B cell (primary cell): ENCODE results near the gene CDC42BPA. TPM values are rescaled to one million over a fixed set of nuclear protein-coding genes. Genes with fewer than 3 reads are reported as not detected.

Experiments
- ATAC-seq: fragments of 200-7000 bp; cut with Tn5 transposase; one replicate; pipeline ENCODE4 v1.10.0; 2021; ENCODE audit warnings: low read depth, mild to moderate bottlenecking, moderate number of reproducible peaks, moderate library complexity
- CTCF ChIA-PET: fragments of 350-600 bp; sonication (Branson Sonifier 250); formaldehyde crosslinking; loops from one replicate; lab custom pipeline; 2021; ENCODE audit warnings: antibody characterized with exemption, inconsistent platforms; lab: Charles Lee
- POLR2A ChIA-PET: fragments of 350-600 bp; sonication (Branson Sonifier 250); formaldehyde crosslinking; loops from one replicate; lab custom pipeline; 2021; ENCODE audit warnings: antibody characterized with exemption; lab: Charles Lee
- DNase-seq: peaks from one replicate; pipeline ENCODE4 v3.0.0; 2013
- H2AFZ ChIP-seq: 2 replicates; pipeline ENCODE4 v1.6.1; 2012; ENCODE audit warnings: mild to moderate bottlenecking, low read depth, low read length; ENCODE audit not compliant: insufficient read depth, poor library complexity, severe bottlenecking
- H3K27ac ChIP-seq, 2 donors: 1 replicate in 1 of 2; 2 replicates in 1 of 2; pipeline ENCODE4 v1.5.1; 2012 to 2013; ENCODE audit warnings: low read length in 2 of 2, mild to moderate bottlenecking in 2 of 2, moderate library complexity in 1 of 2
- H3K27me3 ChIP-seq, 4 experiments: fragments of 200-600 bp in 1 of 4; sonication (generic) in 1 of 4; replicated peaks in 1 of 4; 1 replicate in 2 of 4; 2 replicates in 2 of 4; pipeline versions ENCODE4 v1.6.1 to v1.7.0; 2013 to 2016; ENCODE audit warnings: low read length in 3 of 4, mild to moderate bottlenecking in 2 of 4, mixed read lengths in 1 of 4, moderate library complexity in 1 of 4; ENCODE audit not compliant: insufficient read depth in 4 of 4, control insufficient read depth in 3 of 4; ENCODE audit errors: control extremely low read depth in 1 of 4
- H3K36me3 ChIP-seq, 2 experiments: replicated peaks in 1 of 2; 1 replicate in 1 of 2; 2 replicates in 1 of 2; pipeline versions ENCODE4 v1.6.1 to v1.7.1; 2013; ENCODE audit warnings: low read length in 1 of 2; ENCODE audit not compliant: insufficient read depth in 2 of 2, control insufficient read depth in 1 of 2; ENCODE audit errors: control extremely low read depth in 1 of 2, extremely low read depth in 1 of 2
- H3K4me1 ChIP-seq, 2 donors: fragments of 200-600 bp in 1 of 2; sonication (generic) in 1 of 2; 1 replicate in 1 of 2; 2 replicates in 1 of 2; pipeline versions ENCODE4 v1.5.1 to v1.6.1; 2013 to 2017; ENCODE audit warnings: low read length in 2 of 2; ENCODE audit not compliant: control insufficient read depth in 2 of 2, insufficient read depth in 2 of 2
- H3K4me2 ChIP-seq: replicated peaks from 2 replicates; pipeline ENCODE3; 2012; ENCODE audit warnings: mild to moderate bottlenecking, low read depth, low read length; ENCODE audit not compliant: poor library complexity, severe bottlenecking
- H3K4me3 ChIP-seq, 5 experiments: fragments of 200-600 bp in 1 of 5; sonication (generic) in 1 of 5; 1 replicate in 3 of 5; 2 replicates in 2 of 5; pipeline versions ENCODE4 v1.5.1 to v1.7.0; 2011 to 2016; ENCODE audit warnings: low read length in 4 of 5, mild to moderate bottlenecking in 4 of 5, low read depth in 2 of 5, control low read depth in 1 of 5, moderate library complexity in 1 of 5; ENCODE audit not compliant: insufficient read depth in 1 of 5; ENCODE audit errors: control extremely low read depth in 1 of 5, extremely low read depth in 1 of 5
- H3K79me2 ChIP-seq: fragments of 200-600 bp; sonication (generic); one replicate; pipeline ENCODE4 v1.6.0; 2016; ENCODE audit warnings: low read length; ENCODE audit not compliant: control insufficient read depth, insufficient read depth
- H3K9ac ChIP-seq: fragments of 200-600 bp; sonication (generic); 2 replicates; pipeline ENCODE4 v1.6.1; 2017; ENCODE audit warnings: mild to moderate bottlenecking, low read length, moderate library complexity
- H3K9me3 ChIP-seq, 3 donors: one replicate each; pipeline versions ENCODE4 v1.6.1 to v1.7.1; 2013; ENCODE audit warnings: low read length in 2 of 3; ENCODE audit not compliant: control insufficient read depth in 2 of 3, insufficient read depth in 1 of 3; ENCODE audit errors: control extremely low read depth in 1 of 3
- H4K20me1 ChIP-seq: 2 replicates; pipeline ENCODE4 v1.6.0; 2012; ENCODE audit warnings: mild to moderate bottlenecking, low read length; ENCODE audit not compliant: insufficient read depth, control insufficient read depth, poor library complexity, severe bottlenecking
- H3K27ac Mint-ChIP-seq: one replicate; pipeline ENCODE4 v1.8.0; 2021; ENCODE audit warnings: mixed read lengths
- H3K27me3 Mint-ChIP-seq: one replicate; pipeline ENCODE4 v1.8.0; 2021; ENCODE audit warnings: mixed read lengths
- H3K4me1 Mint-ChIP-seq: one replicate; pipeline ENCODE4 v1.8.0; 2021; ENCODE audit warnings: mixed read lengths
- H3K4me3 Mint-ChIP-seq: one replicate; pipeline ENCODE4 v1.8.0; 2021; ENCODE audit warnings: mixed read lengths
- H3K9me3 Mint-ChIP-seq: one replicate; pipeline ENCODE4 v1.8.0; 2022; ENCODE audit warnings: mixed read lengths; ENCODE audit not compliant: insufficient read depth
- CTCF ChIP-seq: fragments of 200-600 bp; IDR thresholded peaks from one replicate; pipeline ENCODE4 v1.8.0; 2022; ENCODE audit warnings: antibody characterized with exemption, mild to moderate bottlenecking
- EZH2 ChIP-seq: IDR thresholded peaks from 2 replicates; pipeline ENCODE4 v1.6.1; 2012; ENCODE audit warnings: borderline replicate concordance, low read depth, mild to moderate bottlenecking, moderate library complexity, low read length; ENCODE audit not compliant: insufficient read depth, poor library complexity, severe bottlenecking
- WGBS: methylation state at CpG from one replicate; pipeline ENCODE4 v1.1.5; 2013; ENCODE audit warnings: missing lambda C conversion rate; ENCODE audit not compliant: insufficient coverage; 5-methylcytosine and 5-hydroxymethylcytosine counted together
- intact Hi-C: fragments of 100-400 bp; cut with micrococcal nuclease; formaldehyde crosslinking; loops from one replicate; pipeline ENCODE4 v1.10.0; 2022
- polyA plus RNA-seq: library from polyadenylated mRNA; depleted of rRNA; stranded (reverse); fragments of >200 nt; gene quantifications from 2 replicates; pipeline ENCODE4 v1.2.3, GENCODE V29; 2012
- total RNA-seq, 2 donors: library from RNA; stranded (reverse); fragments of 120-200 nt in 1 of 2; gene quantifications; 1 replicate in 1 of 2; 2 replicates in 1 of 2; pipeline versions ENCODE4 v1.2.3 to v1.2.4, GENCODE V29; 2013 to 2022

CDC42BPA gene
- total and polyA plus RNA-seq, 2 donors (not counting 1 experiment from before 2014, with no cell fraction given) = 0.04 to 0.69 TPM

- no peaks in the 10 kb centered on the region for H3K79me2 ChIP-seq
Observed at GRCh38 chr1:227219715-227220292, 98.5 kb downstream of the CDC42BPA start.

More at GRCh38 chr1:227219715-227220292, 98.5 kb downstream of the CDC42BPA start:
- Histone ChIP-seq H2AFZ (no peak overlapping the region), H3K4me1 (no peaks in the 10 kb centered on the region), H3K27ac (no peak overlapping the region), H3K4me2 (no peak overlapping the region), H4K20me1 (no peaks in the 10 kb centered on the region), H3K4me3 (no peak overlapping the region), H3K36me3 (no peaks in the 10 kb centered on the region), H3K9me3 (no peaks in the 10 kb centered on the region), H3K27me3 (no peaks in the 10 kb centered on the region), H3K9ac (no peak overlapping the region)
- ChIA-PET POLR2A (no interaction called here), CTCF (no interaction called here)
- ATAC-seq (no peak), DNase-seq (no peak)
- WGBS = 100% methylated on average over 1 of the region's 1 CpG
- Mint-ChIP-seq H3K27ac (no peak overlapping the region), H3K4me3 (no peak overlapping the region), H3K4me1 (no peaks in the 10 kb centered on the region), H3K9me3 (no peaks in the 10 kb centered on the region), H3K27me3 (peaks cover 25% of the 10 kb centered on the region)
- no peak for TF ChIP-seq EZH2
- TF ChIP-seq CTCF = no peak
- intact Hi-C loops = no loop called here
